ENCODE data around the gene ADGRG1.

ADGRG1 gene

DNA sequence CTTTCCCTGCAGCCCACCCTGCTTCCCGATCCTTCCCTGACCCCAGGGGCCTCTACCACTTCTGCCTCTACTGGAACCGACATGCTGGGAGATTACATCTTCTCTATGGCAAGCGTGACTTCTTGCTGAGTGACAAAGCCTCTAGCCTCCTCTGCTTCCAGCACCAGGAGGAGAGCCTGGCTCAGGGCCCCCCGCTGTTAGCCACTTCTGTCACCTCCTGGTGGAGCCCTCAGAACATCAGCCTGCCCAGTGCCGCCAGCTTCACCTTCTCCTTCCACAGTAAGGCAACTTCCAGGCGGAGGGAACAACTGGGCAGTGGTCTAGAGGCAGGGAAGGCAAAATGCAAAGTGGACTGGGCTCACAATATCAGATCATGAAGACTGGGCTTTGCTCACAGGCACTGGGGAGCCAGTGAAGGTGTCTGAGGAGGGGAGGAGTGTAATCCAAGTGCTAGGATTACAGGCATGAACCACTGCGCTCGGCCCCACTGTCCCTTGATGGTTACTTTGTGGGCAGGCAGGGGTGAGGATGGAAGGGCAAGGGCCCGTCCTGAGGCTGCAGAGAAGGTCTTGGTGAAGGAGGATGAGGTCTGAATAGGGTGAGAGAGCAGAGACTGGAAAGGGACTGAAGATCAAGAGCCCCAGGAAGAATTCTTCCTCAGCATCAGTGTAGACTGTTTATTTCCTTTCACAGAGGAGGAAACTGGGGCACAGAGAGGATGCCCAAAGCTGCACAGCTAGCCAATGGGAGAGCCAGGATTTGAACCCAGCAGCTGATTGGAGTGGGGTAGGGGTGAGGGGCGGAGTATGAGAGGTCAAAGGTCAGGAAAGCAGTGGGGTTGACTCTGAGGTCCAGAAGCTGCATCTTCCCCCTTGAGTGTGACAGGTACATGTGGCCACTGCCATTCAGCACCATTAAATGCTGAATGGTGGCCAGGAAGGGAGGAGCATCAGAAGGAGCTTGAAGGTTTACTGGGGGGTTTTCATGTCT lies 23.2 kb downstream of the ADGRG1 start:
- no peak for DNase-seq

DNA sequence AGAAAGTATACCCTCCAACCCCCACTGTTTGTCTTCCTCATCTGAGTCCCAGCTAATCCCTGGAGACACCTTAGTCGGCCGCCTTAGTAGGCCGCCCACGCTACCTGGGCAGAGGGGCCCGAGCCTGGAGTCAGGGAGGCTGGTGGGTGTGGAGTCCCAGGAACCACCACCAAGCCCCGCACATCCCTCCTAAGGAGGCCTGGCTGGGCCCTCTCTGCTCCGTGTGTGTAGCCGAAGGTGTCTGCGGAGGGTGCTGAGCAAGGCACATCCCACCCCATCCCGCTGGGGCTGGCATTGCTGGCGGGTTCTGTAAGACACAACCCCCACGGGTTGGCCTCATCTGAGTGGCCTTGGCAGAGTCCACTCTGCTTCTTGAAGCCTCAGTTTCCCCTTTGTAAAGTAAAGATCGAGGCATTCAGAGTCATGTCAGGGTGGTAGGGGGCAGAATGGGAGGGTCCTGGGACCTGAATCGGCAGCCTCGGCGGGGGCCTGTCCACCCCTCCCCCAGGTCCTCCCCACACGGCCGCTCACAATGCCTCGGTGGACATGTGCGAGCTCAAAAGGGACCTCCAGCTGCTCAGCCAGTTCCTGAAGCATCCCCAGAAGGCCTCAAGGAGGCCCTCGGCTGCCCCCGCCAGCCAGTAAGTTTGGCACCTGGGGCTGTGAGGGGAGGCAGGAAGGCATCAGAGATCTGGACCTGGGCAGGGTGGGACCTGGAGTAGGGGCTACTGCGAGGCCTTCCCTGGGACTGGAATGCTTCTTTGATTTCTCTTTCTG lies 24.5 kb downstream of the ADGRG1 start:
- DNase-seq: no peak

DNA sequence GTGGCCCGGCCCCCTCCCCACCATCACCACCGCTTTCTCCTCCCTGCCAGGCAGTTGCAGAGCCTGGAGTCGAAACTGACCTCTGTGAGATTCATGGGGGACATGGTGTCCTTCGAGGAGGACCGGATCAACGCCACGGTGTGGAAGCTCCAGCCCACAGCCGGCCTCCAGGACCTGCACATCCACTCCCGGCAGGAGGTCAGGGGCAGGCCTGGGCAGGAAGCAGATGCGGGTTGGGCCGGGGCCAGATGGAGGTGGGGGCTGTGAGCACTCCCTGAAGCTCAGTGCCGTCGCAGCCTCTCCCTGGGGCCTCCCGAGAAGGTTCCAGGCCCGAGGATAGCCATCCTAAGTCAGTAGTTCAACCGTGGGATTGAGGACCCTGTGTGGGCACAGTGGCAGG lies 25.5 kb downstream of the ADGRG1 start:
- DNase-seq: no peak

DNA sequence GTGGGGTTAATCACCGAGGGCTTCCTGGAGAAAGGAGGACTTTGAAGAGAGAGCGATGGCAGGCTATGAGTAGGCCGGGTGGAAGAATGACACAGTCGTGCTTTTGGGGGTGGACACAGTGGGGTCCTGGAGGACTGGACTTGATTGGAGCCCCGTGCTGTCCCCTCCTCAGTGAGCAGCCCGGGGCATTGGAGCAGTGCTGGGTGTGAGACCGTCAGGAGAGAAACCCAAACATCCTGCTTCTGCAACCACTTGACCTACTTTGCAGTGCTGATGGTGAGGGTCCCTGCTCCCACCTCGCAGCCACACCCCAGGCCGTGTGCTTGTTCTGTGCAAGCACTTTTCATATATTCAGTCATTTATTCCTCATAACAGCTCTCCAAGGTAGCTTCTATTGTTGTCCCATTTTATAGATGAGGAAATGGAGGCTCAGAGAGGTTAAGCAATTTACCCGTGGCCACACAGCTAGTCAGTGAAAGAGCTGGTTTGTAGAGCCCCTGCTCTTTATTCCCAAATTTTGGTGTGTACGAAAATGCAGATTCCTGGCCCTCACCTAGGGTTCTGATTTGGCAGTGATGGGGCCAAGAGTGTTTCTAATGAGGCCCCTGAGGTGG lies 28.0 kb downstream of the ADGRG1 start:
- no peak for DNase-seq

DNA sequence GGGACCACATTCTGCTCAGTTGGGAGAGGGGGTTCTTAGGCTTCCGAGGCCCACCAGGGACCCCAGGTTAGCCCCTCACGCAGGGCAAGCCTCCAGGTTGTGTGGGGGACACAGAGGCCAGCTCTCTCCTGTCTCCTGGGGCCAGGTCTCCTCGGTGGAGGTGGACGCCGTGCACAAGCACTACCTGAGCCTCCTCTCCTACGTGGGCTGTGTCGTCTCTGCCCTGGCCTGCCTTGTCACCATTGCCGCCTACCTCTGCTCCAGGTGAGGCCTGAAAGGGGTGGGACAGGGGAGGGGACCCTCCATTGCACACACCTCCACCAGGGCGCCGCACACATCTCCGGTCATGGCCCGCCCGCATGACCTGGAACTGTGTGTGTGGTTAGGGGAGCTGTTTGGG lies 28.8 kb downstream of the ADGRG1 start:
- no peak for DNase-seq

DNA sequence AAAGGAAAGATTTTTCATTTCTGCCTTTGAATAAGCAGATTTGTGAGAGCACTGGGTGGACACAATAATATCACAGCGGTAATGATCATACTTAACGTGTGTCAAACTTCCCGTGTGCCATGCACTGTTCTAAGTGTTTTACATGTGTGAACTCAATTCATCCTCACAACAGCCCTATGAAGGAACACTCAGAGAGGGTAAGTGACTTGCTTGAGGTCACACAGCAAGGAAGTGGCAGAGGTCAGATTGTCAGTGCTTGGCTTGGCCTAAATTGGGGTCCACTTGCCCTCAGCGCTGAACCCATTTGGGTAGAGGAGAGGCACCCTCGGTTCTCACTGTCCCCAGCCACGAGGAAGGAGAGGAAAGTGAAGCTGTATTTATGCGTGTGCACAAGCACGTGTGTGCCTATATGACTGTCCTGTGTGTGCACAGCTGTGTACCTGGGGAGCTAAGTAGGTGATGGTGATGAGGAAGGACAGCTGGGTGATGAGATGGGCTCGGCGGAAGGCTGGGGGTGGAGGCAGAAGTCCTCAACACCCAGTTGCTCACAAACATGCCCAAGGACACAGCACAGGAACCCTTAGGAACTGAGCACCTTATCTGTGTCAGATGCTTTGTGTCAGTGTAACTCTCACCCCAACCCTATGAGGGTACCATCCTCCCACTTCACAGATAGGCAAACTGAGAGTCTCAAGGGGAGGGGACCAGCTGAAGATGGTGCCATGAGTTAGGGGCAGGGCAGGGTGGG lies 29.9 kb downstream of the ADGRG1 start:
- DNase-seq: no peak

DNA sequence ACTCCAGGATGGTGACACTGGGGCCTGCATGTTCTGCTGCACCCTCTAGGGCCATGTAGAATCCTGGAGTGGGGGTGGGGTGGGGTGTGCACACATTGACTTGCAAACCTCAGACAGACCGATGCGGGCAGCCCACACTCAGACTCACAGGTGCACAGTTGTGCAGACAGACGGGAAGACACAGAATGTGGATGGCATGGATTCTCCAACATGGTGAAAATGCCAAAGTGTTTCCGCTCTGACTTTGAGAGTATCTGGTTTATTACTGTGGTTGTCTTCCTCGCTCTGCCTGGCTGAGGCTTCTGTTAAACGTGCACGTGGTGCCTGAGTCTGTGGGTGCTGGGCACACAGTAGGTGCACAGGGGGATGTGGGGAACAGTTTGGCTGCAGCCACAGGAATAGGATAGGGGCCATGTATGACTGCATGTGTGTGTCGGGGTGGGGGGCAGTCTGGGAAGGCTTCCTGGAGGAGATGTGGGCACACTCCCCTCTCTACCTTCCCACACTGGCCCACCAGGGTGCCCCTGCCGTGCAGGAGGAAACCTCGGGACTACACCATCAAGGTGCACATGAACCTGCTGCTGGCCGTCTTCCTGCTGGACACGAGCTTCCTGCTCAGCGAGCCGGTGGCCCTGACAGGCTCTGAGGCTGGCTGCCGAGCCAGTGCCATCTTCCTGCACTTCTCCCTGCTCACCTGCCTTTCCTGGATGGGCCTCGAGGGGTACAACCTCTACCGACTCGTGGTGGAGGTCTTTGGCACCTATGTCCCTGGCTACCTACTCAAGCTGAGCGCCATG lies 30.6 kb downstream of the ADGRG1 start:
- no peak for DNase-seq

DNA sequence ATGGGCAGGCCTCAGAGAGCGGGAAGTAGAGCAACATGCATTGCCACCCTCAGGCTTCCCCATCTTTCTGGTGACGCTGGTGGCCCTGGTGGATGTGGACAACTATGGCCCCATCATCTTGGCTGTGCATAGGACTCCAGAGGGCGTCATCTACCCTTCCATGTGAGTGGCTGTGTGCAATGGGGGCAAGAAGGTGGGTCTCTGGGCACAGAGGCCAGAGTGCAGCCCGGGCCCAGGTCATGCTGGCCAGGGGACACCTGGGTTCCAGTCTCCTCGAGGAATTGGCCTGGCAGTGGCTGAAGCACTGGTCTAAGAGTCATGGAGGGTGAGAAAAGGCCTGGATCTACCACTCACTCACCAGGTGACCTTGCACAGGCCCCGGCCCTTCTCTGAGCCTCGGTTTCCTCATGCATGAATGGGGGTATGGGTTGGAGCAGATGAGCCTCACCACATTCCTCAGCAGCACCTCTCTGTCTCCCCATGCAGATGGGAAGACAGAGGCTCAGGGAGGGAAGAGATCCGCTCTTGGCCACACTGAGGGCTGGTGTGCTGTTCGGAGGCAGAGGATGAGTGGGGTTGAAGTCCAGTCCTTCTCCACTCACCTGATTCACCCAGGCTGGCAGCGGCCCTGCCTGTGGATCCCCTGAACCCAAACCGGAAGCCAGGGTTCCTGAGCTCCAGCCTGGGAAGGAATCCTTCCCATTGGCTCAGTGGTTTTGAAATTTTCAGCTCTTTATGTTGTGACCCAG lies 32.5 kb downstream of the ADGRG1 start:
- DNase-seq: no peak

DNA sequence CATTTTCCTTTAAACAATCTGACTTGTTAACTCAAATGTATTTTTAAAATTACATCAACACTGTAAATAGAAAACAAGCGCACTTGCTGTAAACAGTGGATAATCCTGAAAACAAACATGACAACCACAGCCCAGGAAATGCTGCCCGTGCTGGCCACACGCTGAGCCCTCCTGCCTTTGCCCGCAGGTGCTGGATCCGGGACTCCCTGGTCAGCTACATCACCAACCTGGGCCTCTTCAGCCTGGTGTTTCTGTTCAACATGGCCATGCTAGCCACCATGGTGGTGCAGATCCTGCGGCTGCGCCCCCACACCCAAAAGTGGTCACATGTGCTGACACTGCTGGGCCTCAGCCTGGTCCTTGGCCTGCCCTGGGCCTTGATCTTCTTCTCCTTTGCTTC lies 33.1 kb downstream of the ADGRG1 start:
- no peak for DNase-seq

DNA sequence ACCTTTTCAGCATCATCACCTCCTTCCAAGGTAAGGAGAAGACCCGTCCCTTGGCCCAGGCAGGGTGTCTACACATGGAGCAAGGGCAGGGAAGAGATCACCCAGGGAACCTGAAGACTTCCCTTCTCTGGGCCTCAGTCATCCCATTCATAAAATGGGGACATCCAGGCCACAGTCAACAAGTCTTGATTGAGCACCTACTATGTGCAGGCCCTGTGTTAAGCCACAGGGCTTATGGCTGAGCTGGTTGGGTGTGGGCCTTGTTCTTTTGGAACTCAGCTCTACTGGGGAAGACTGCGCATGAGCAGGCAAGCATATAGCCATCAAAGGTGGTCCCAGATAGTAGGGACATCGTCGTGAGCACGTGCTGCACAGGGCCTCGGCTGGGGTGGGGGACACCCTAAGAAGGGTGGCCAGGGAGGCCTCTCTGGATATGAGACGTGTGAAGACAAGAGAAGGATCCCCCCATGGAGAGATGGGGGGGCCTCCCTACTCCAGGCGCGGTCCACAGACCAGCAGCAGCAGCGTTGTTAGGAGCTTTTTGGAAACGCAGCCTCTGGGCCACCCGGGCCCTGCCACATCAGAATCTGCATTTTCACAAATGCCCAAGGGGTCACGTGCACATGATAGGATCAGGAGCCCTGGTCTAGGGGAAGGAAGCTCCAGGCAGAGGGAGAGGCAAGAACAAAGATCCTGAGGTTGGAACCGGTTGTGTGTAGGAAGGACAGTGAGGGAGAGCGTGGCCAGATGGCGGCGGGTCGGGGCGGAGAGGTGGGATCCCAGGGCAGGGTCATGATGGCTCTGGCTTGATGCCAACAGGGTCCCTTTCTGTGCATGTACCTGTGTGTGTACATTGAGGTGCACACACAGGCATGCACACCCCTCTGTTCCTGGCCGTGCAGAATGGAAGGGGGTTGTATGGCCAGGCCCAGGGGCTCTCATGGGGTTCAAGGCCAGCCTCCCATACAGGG lies 33.8 kb downstream of the ADGRG1 start:
- no peak for DNase-seq

DNA sequence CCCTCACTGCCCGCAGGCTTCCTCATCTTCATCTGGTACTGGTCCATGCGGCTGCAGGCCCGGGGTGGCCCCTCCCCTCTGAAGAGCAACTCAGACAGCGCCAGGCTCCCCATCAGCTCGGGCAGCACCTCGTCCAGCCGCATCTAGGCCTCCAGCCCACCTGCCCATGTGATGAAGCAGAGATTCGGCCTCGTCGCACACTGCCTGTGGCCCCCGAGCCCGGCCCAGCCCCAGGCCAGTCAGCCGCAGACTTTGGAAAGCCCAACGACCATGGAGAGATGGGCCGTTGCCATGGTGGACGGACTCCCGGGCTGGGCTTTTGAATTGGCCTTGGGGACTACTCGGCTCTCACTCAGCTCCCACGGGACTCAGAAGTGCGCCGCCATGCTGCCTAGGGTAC lies 35.0 kb downstream of the ADGRG1 start:
- no peak for DNase-seq

DNA sequence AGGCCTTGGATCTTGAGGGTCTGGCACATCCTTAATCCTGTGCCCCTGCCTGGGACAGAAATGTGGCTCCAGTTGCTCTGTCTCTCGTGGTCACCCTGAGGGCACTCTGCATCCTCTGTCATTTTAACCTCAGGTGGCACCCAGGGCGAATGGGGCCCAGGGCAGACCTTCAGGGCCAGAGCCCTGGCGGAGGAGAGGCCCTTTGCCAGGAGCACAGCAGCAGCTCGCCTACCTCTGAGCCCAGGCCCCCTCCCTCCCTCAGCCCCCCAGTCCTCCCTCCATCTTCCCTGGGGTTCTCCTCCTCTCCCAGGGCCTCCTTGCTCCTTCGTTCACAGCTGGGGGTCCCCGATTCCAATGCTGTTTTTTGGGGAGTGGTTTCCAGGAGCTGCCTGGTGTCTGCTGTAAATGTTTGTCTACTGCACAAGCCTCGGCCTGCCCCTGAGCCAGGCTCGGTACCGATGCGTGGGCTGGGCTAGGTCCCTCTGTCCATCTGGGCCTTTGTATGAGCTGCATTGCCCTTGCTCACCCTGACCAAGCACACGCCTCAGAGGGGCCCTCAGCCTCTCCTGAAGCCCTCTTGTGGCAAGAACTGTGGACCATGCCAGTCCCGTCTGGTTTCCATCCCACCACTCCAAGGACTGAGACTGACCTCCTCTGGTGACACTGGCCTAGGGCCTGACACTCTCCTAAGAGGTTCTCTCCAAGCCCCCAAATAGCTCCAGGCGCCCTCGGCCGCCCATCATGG lies 35.7 kb downstream of the ADGRG1 start:
- DNase-seq: no peak

DNA sequence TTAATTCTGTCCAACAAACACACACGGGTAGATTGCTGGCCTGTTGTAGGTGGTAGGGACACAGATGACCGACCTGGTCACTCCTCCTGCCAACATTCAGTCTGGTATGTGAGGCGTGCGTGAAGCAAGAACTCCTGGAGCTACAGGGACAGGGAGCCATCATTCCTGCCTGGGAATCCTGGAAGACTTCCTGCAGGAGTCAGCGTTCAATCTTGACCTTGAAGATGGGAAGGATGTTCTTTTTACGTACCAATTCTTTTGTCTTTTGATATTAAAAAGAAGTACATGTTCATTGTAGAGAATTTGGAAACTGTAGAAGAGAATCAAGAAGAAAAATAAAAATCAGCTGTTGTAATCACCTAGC lies 36.2 kb downstream of the ADGRG1 start:
- no peak for DNase-seq

DNA sequence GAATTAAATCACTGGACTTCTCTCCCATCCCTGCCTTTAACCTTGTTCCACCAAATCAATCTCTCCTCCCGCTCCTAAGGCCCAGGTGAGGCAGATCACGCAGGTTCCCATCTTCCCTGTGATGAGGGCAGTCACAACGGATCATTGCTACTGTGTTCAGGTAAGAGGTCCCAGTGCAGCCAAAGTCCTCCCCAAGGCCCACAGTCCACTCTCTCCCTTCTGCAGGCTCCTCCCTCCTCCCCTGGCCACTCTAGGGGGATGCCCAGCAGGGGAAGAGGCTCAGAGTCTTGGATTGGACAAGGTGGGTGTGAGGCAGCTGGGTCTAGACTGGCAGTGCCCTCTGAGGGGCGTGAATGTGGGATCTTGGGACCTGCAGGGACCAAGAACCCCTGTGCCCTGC lies 37.1 kb downstream of the ADGRG1 start:
- DNase-seq: no peak

DNA sequence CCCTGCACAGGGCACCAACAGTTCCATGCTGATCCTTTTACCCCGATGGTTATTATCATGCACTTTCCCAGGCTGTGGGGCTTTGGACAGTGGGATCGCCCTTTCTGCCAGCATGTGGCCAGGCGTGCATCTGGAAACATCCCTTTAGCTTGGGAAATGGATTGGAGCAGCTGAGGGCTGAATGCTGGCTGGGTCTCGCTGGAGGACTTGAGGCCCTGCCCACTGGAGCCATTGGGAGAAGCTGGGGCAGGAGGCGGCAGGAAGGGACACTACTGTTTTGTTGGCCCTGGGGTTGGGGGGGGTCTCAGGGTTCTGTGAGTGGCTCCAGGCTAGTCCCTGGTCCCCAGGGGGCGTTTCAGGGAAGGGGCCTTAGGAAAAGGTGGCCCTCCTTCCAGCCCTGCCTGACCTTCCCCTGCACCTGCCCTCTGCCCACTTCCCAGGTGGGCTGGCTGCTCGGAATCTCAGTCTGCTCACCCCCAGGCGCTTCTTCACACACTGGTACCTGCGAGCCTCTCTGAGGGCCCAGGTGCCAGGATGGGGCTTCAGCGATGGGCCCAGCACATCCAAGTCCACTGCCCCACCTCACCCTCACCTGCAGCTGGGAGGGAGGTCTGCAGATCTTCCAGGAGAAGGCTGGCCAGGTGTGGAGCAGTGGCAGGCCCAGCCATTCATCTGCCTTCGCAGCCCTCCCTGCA lies 38.1 kb downstream of the ADGRG1 start:
- no peak for DNase-seq

DNA sequence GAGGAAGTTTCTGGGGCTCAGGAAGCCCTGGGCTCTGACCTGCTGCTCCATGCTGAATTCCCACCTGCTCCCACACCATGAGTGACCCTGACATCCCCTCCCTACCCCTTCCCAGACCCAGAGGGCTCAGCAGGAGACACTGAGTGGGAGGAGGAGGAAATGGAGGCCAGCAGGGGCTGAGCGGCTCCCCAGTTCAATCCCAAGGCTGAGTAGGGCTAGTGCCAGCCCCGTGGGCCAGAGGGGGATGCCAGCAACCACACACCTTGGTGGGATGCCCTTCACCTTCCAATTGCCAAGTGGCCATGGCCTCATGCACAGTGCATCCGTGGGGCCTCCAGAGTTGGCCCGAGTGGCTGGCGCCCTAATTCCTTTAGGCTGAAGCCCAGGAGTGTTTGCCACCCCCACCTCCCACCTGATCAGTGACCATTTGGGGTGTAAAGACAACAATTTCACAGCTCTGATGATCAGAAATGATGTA lies 38.7 kb downstream of the ADGRG1 start:
- no peak for DNase-seq

DNA sequence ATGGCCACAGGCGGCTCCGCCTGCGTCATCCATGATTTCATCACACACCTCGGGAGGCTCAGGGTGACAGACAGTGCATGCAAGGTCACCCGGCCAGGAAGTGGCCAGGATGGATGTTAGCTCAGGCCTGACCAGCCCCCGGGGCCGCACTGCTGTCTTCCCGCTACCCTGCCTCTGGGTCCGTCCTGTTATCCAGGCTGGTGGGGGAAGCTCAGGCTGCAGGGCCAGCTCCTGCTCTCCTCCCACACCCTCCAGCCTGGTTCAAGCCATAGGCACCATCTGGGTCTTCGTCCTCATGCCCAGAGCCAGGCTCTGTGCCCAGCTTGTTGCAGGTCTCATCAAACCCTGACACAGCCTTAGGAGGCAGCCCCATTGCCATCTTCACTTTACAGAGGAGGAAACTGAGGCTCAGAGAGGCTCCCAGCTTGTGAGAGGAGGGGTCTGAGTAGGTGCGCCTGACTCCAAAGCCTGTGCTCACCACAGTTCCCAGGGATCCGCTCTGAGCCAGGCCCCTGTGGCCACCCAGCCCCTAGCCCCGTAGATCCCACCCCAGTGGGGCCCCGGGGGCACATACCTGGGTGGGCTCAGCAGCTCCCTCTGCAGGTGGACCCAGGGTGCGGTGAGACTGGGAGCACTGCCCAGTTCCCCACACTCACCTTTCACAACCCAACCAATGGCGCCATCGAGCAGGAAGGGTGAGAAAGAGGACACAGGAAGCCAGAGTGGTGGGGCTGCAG lies 39.3 kb downstream of the ADGRG1 start:
- DNase-seq: no peak

DNA sequence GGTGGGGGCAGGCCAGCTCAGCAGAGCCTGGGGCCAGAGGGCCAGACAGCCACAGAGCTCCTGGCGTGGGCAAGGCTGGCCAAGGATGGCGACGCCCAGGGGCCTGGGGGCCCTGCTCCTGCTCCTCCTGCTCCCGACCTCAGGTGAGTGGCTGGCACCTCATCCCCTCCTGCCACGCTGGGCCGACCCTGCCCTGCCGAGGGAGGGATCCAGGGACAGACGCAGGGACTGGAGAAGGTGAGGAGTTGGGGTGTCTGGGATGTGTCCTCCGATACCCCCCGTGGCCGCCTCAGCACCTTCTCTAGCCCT lies 39.8 kb downstream of the ADGRG1 start, which contains the start of gene ADGRG3:
TSS of gene ADGRG3 (plus strand) at position 44 of the 309 bp plus-strand sequence. CDS start at position 86, 42 bp downstream.
- no peak for DNase-seq
